Measurements from ENCODE around the gene DDO. TPM values are rescaled to one million over a fixed set of nuclear protein-coding genes. Genes with fewer than 3 reads are reported as not detected.

Gene DDO
- total and polyA plus RNA-seq, 2 experiments from 2014 or later = 0.10 TPM; not detected in 1

GRCh38 chr6:110410511-110410910, 4.9 kb downstream of the DDO start:
- H3K27ac Mint-ChIP-seq = no peak overlapping the region
- H3K9me2 ChIP-seq (ENCODE audit: insufficient read depth) = no peaks in the 10 kb centered on the region
- H3K36me3 ChIP-seq (ENCODE audit: insufficient read depth) = no peaks in the 10 kb centered on the region
- H3K4me3 Mint-ChIP-seq = no peak overlapping the region
- no peak for ATAC-seq
- H3K4me1 ChIP-seq (ENCODE audit: insufficient read depth) = no peaks in the 10 kb centered on the region
- no peaks in the 10 kb centered on the region for H3K79me2 ChIP-seq (replicated peaks; ENCODE audit: insufficient read depth)
- no peak overlapping the region for H3K4me3 ChIP-seq
- no peak overlapping the region for H3K4me2 ChIP-seq
- no peak overlapping the region for H3K27ac ChIP-seq (ENCODE audit: low read depth)
- no peaks in the 10 kb centered on the region; the same call in 2 of the 3 replicates for H3K4me1 Mint-ChIP-seq
- no peak for TF ChIP-seq CREB1 (CRISPR knock-in tag; IDR thresholded peaks at IDR 0.05; ENCODE audit: low read depth)
- TF ChIP-seq EZH2phosphoT487 (IDR thresholded peaks at IDR 0.05; ENCODE audit: unreplicated experiment) = no peak
- no peak for TF ChIP-seq REST (IDR thresholded peaks at IDR 0.05; ENCODE audit: unreplicated experiment)
- no peak for TF ChIP-seq EZH2 (IDR thresholded peaks at IDR 0.05; ENCODE audit: low read depth, unreplicated experiment)
- no peak for TF ChIP-seq NANOG (IDR thresholded peaks at IDR 0.05; ENCODE audit: borderline replicate concordance)
- TF ChIP-seq ETS1 (IDR thresholded peaks at IDR 0.05) = no peak
- no peak for TF ChIP-seq CTCF (conservative IDR thresholded peaks at IDR 0.05; ENCODE audit: low read depth in 2 of 2)
- TF ChIP-seq ZNF462 (CRISPR knock-in tag; IDR thresholded peaks at IDR 0.05) = no peak
- no peak for TF ChIP-seq STAT1 (IDR thresholded peaks at IDR 0.05; ENCODE audit: unreplicated experiment)
- TF ChIP-seq POLR2AphosphoS5 (IDR thresholded peaks at IDR 0.05; ENCODE audit: low read depth) = no peak
- no peak for TF ChIP-seq ZNF331 (CRISPR knock-in tag; IDR thresholded peaks at IDR 0.05; ENCODE audit: low read depth)
- TF ChIP-seq JUNB (IDR thresholded peaks at IDR 0.05; ENCODE audit: unreplicated experiment) = no peak
- H2AFZ ChIP-seq = no peak overlapping the region
- no peaks in the 10 kb centered on the region for H3K36me3 Mint-ChIP-seq (ENCODE audit: low read depth)
- DNase-seq (ENCODE audit: low spot score) = no peak
- peaks cover 8% of the 10 kb centered on the region for H3K9me3 Mint-ChIP-seq
- H3K27me3 Mint-ChIP-seq (ENCODE audit: insufficient read depth, low read depth, poor library complexity) = peaks cover 4% of the 10 kb centered on the region
- no peaks in the 10 kb centered on the region for H3F3A ChIP-seq (replicated peaks; ENCODE audit: low read depth)
- H4K20me1 ChIP-seq (replicated peaks; ENCODE audit: insufficient read depth) = no peaks in the 10 kb centered on the region
- no peaks in the 10 kb centered on the region for H3K27me3 ChIP-seq (ENCODE audit: insufficient read depth)
